Esophagus squamous epithelium (tissue), 5 donors: Measurements from ENCODE around the gene CHERP. TPM values are rescaled to one million over a fixed set of nuclear protein-coding genes. Genes with fewer than 3 reads are reported as not detected.

ENCODE experiments used
- DNase-seq: peaks from one replicate; lab custom pipeline; 2025; lab: John Stamatoyannopoulos, UW
- H3K27ac ChIP-seq, 4 donors: fragments of 200-600 bp; sonication (generic); one replicate each; pipeline ENCODE4 v1.5.1; 2016 to 2019; ENCODE audit warnings: mild to moderate bottlenecking in 1 of 4
- H3K27me3 ChIP-seq, 4 donors: fragments of 200-600 bp; sonication (generic); 1 replicate in 3 of 4; 2 replicates in 1 of 4; pipeline versions ENCODE4 v1.5.1 to v1.6.0; 2017 to 2021; ENCODE audit warnings: antibody characterized with exemption in 1 of 4
- H3K36me3 ChIP-seq, 3 donors: fragments of 200-600 bp; sonication (generic); one replicate each; pipeline ENCODE4 v1.5.1; 2016 to 2019
- H3K4me1 ChIP-seq, 3 donors: fragments of 200-600 bp; sonication (generic); one replicate each; pipeline ENCODE4 v1.5.1; 2017 to 2019
- H3K4me3 ChIP-seq, 4 donors: fragments of 200-600 bp; sonication (generic); 1 replicate in 3 of 4; 2 replicates in 1 of 4; pipeline ENCODE4 v1.5.1; 2016 to 2019; ENCODE audit warnings: mild to moderate bottlenecking in 2 of 4, moderate library complexity in 1 of 4
- H3K9me3 ChIP-seq, 3 donors: fragments of 200-600 bp; sonication (generic); one replicate each; pipeline ENCODE4 v1.5.1; 2016 to 2019
- CTCF ChIP-seq, 6 experiments: fragments of 450-650 bp in 4 of 6; fragments of 200-600 bp in 2 of 6; sonication (generic) in 2 of 6; IDR thresholded peaks; one replicate each; pipeline ENCODE4 v1.5.1; 2016 to 2019; ENCODE audit warnings: antibody characterized with exemption in 6 of 6, mild to moderate bottlenecking in 4 of 6, moderate library complexity in 4 of 6
- POLR2A ChIP-seq, 4 donors: fragments of 450-650 bp; IDR thresholded peaks; one replicate each; pipeline ENCODE4 v1.6.1; 2017; ENCODE audit warnings: antibody characterized with exemption in 4 of 4, mild to moderate bottlenecking in 4 of 4, moderate library complexity in 3 of 4
- WGBS, 2 donors: methylation state at CpG; one replicate each; pipeline ENCODE4 v1.1.5; 2018; 5-methylcytosine and 5-hydroxymethylcytosine counted together
- intact Hi-C: fragments of 100-400 bp; cut with DNase I; formaldehyde crosslinking; loops from one replicate; pipeline ENCODE4 v1.15.0; 2022
- total RNA-seq, 4 donors: library from RNA; depleted of rRNA; stranded (reverse); fragments of >200 nt; gene quantifications; one replicate each; pipeline ENCODE4 v1.1.0, GENCODE V29; 2016
- donor health status: DM: yes; HTN: yes; CAD: no.

Gene CHERP
- total RNA-seq, 4 donors from 2014 or later: 5.5 to 11.8 (median 9.6) TPM

GRCh38 chr19:16585808-16586476 is 43.7 kb upstream of the CHERP start:
- intact Hi-C loops: no loop called here
- H3K9me3 ChIP-seq: no peaks in the 10 kb centered on the region
- WGBS, 2 donors: 46 to 73% methylated on average over 4 to 5 of the region's 11 CpGs
- peak overlapping the region in 1 of 4 donors; percentile 46 for H3K4me3 ChIP-seq
- H3K36me3 ChIP-seq: no peaks in the 10 kb centered on the region
- no peaks in the 10 kb centered on the region for H3K27me3 ChIP-seq
- TF ChIP-seq POLR2A (IDR thresholded peaks at IDR 0.05) (peak in 1 of 4 donors; percentile 27), CTCF (IDR thresholded peaks at IDR 0.05) (no peak)
- DNase-seq: no peak
- H3K4me1 ChIP-seq: peaks cover 48 to 92% (median 78%) of the 10 kb centered on the region in 3 donors
- H3K27ac ChIP-seq: peak overlapping the region; percentile 40 to 85 (median 72)

- 64 to 80% methylated on average over 5 to 6 of the region's 13 CpGs for WGBS, 2 donors
- Histone ChIP-seq H3K4me1 (peaks cover 48 to 95% (median 76%) of the 10 kb centered on the region in 3 donors), H3K27me3 (no peaks in the 10 kb centered on the region), H3K36me3 (no peaks in the 10 kb centered on the region), H3K9me3 (no peaks in the 10 kb centered on the region), H3K4me3 (peak overlapping the region in 3 of 4 donors; percentile 2 to 46 (median 18)), H3K27ac (peak overlapping the region; percentile 28 to 85 (median 72))
- DNase-seq: no peak
- intact Hi-C loops: no loop called here
- no peak for TF ChIP-seq POLR2A (IDR thresholded peaks at IDR 0.05)
- TF ChIP-seq CTCF (IDR thresholded peaks at IDR 0.05): no peak
Measured at GRCh38 chr19:16585094-16585801, 43.0 kb upstream of the CHERP start.

- TF ChIP-seq POLR2A (IDR thresholded peaks at IDR 0.05) (peak in 2 of 4 donors; percentile 58 to 80), CTCF (IDR thresholded peaks at IDR 0.05) (no peak)
Measured at GRCh38 chr19:16584248-16585093, 42.2 kb upstream of the CHERP start.

GRCh38 chr19:16582486-16583261 is 40.4 kb upstream of the CHERP start:
- H3K4me3 ChIP-seq: no peak overlapping the region
- H3K36me3 ChIP-seq: peaks cover 0 to 20% (median 4%) of the 10 kb centered on the region in 3 donors
- TF ChIP-seq CTCF (IDR thresholded peaks at IDR 0.05): no peak
- no peak for TF ChIP-seq POLR2A (IDR thresholded peaks at IDR 0.05)
- H3K27me3 ChIP-seq: no peaks in the 10 kb centered on the region
- H3K4me1 ChIP-seq: peaks cover 33 to 86% (median 60%) of the 10 kb centered on the region in 3 donors
- intact Hi-C loops: no loop called here
- no peaks in the 10 kb centered on the region for H3K9me3 ChIP-seq
- no peak for DNase-seq
- peak overlapping the region in 2 of 4 donors; percentile 41 to 78 for H3K27ac ChIP-seq
- WGBS, 2 donors: 72 to 93% methylated on average over 5 to 10 of the region's 10 CpGs

More at GRCh38 chr19:16584248-16585093, 42.2 kb upstream of the CHERP start:
- peak overlapping the region; percentile 28 to 85 (median 72) for H3K27ac ChIP-seq
- DNase-seq: peak; percentile 57
- peaks cover 48 to 95% (median 74%) of the 10 kb centered on the region in 3 donors for H3K4me1 ChIP-seq
- peak overlapping the region in 3 of 4 donors; percentile 2 to 46 (median 18) for H3K4me3 ChIP-seq
- H3K27me3 ChIP-seq: no peaks in the 10 kb centered on the region
- intact Hi-C loops: no loop called here
- peaks cover 0 to 2% (median 0%) of the 10 kb centered on the region in 3 donors for H3K36me3 ChIP-seq
- no peaks in the 10 kb centered on the region for H3K9me3 ChIP-seq
- 4 to 8% methylated on average over 10 to 15 of the region's 15 CpGs for WGBS, 2 donors
